ENCODE measurements around the gene HDAC10.

HDAC10 gene

GRCh38 chr22:50264946-50265669 is 14.0 kb upstream of the HDAC10 start:
- H3K27me3 ChIP-seq (ENCODE audit: insufficient read depth, poor library complexity, severe bottlenecking), result peaks cover 8% of the 10 kb centered on the region
- no peak overlapping the region for H3K4me3 ChIP-seq (replicated peaks; ENCODE audit: insufficient read depth, low read length)
- no peak for DNase-seq (ENCODE audit: low read depth in 1 of 2, low spot score in 1 of 2)

GRCh38 chr22:50264104-50264745 is 13.2 kb upstream of the HDAC10 start:
- no peak for TF ChIP-seq CTCF (IDR thresholded peaks at IDR 0.05; ENCODE audit: insufficient read depth, low read length)
- TF ChIP-seq POLR2AphosphoS5 (IDR thresholded peaks at IDR 0.05; ENCODE audit: low read depth), result no peak
- Histone ChIP-seq H3K27ac (replicated peaks) (no peak overlapping the region), H3K27me3 (ENCODE audit: insufficient read depth, poor library complexity, severe bottlenecking) (peaks cover 8% of the 10 kb centered on the region), H3K4me3 (replicated peaks; ENCODE audit: insufficient read depth, low read length) (no peak overlapping the region)
- DNase-seq (ENCODE audit: low read depth in 1 of 2, low spot score in 1 of 2), result no peak

More at GRCh38 chr22:50264946-50265669, 14.0 kb upstream of the HDAC10 start:
- TF ChIP-seq POLR2AphosphoS5 (IDR thresholded peaks at IDR 0.05; ENCODE audit: low read depth), result no peak
- no peak for TF ChIP-seq SPI1 (IDR thresholded peaks at IDR 0.05; ENCODE audit: borderline replicate concordance, low read depth)
- TF ChIP-seq CTCF (IDR thresholded peaks at IDR 0.05; ENCODE audit: insufficient read depth, low read length), result no peak
- no peak for TF ChIP-seq GABPA (IDR thresholded peaks at IDR 0.05; ENCODE audit: low read depth)
- TF ChIP-seq REST (IDR thresholded peaks at IDR 0.05; ENCODE audit: insufficient replicate concordance, low read depth), result no peak
- no peak overlapping the region for H3K27ac ChIP-seq (replicated peaks)

GRCh38 chr22:50262973-50263617 is 12.0 kb upstream of the HDAC10 start:
- no peak for DNase-seq (ENCODE audit: low read depth in 1 of 2, low spot score in 1 of 2)
- Histone ChIP-seq H3K4me3 (replicated peaks; ENCODE audit: insufficient read depth, low read length) (no peak overlapping the region), H3K27me3 (ENCODE audit: insufficient read depth, poor library complexity, severe bottlenecking) (peaks cover 2% of the 10 kb centered on the region), H3K27ac (replicated peaks) (no peak overlapping the region)
- TF ChIP-seq SPI1 (IDR thresholded peaks at IDR 0.05; ENCODE audit: borderline replicate concordance, low read depth) (no peak), CTCF (IDR thresholded peaks at IDR 0.05; ENCODE audit: insufficient read depth, low read length) (no peak), POLR2AphosphoS5 (IDR thresholded peaks at IDR 0.05; ENCODE audit: low read depth) (no peak), GABPA (IDR thresholded peaks at IDR 0.05; ENCODE audit: low read depth) (no peak), REST (IDR thresholded peaks at IDR 0.05; ENCODE audit: insufficient replicate concordance, low read depth) (no peak)
